WTC11 (cell line): ENCODE measurements around the gene WDR7.

Experiments used
- CBFB ChIP-seq: sonication (generic); formaldehyde crosslinking; IDR thresholded peaks from 2 replicates; pipeline ENCODE4 v1.8.1; 2022; ENCODE audit warnings: mild to moderate bottlenecking, low read depth, missing genetic modification reagents
- CTCF ChIP-seq: fragments of 200-600 bp; IDR thresholded peaks from 2 replicates; pipeline ENCODE4 v1.8.0; 2022; ENCODE audit warnings: antibody characterized with exemption
- FOXP4 ChIP-seq: sonication (generic); formaldehyde crosslinking; IDR thresholded peaks from 2 replicates; pipeline ENCODE4 v1.8.0; 2022; ENCODE audit warnings: mild to moderate bottlenecking, missing genetic modification reagents
- USF1 ChIP-seq: sonication (generic); formaldehyde crosslinking; IDR thresholded peaks from 2 replicates; pipeline ENCODE4 v1.8.0; 2022; ENCODE audit warnings: mild to moderate bottlenecking, missing genetic modification reagents

GRCh38 chr18:56747032-56747658, 96.0 kb downstream of the WDR7 start:
- TF ChIP-seq CTCF = no peak
- TF ChIP-seq CBFB = no peak
- TF ChIP-seq USF1 = no peak
- no peak for TF ChIP-seq FOXP4 (CRISPR knock-in tag)
